MM.1S (cell line): ENCODE measurements around the gene ADGRE2.

Source experiments
- EZH2 ChIP-seq: fragments of 300-600 bp; sonication (generic); optimal IDR thresholded peaks from 2 replicates; pipeline ENCODE3; 2017; ENCODE audit warnings: low read depth, mild to moderate bottlenecking, antibody characterized with exemption, low read length, mixed read lengths
- EZH2phosphoT487 ChIP-seq: fragments of 300-600 bp; sonication (generic); IDR thresholded peaks from 2 replicates; pipeline ENCODE4 v1.6.1; 2018; ENCODE audit warnings: antibody characterized with exemption, low read length
- TF ChIP-seq, protein P1 (sequence below): fragments of 300-600 bp; sonication (generic); IDR thresholded peaks from 2 replicates; pipeline ENCODE4 v1.5.1; 2016; ENCODE audit warnings: antibody characterized with exemption, low read length, mixed read lengths

DNA sequence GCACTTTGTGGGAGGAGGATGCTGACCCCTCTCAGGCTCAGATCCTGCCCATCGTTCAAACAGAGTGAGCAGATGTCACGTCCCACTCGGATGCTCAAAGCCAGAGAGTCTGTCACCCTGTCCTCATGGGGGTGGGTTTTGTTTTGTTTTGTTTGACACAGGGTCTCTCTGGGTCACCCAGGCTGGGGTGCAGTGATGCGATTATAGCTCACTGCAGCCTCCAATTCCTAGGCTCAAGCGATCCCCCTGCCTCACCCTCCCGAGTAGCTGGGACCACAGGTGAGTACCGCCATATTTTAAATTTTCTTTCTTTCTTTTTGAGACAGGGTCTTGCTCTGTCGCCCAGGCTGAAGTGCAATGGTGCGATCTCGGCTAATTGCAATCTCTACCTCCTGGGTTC, 4.0 kb downstream of the ADGRE2 start:
- TF ChIP-seq, protein P1, sequence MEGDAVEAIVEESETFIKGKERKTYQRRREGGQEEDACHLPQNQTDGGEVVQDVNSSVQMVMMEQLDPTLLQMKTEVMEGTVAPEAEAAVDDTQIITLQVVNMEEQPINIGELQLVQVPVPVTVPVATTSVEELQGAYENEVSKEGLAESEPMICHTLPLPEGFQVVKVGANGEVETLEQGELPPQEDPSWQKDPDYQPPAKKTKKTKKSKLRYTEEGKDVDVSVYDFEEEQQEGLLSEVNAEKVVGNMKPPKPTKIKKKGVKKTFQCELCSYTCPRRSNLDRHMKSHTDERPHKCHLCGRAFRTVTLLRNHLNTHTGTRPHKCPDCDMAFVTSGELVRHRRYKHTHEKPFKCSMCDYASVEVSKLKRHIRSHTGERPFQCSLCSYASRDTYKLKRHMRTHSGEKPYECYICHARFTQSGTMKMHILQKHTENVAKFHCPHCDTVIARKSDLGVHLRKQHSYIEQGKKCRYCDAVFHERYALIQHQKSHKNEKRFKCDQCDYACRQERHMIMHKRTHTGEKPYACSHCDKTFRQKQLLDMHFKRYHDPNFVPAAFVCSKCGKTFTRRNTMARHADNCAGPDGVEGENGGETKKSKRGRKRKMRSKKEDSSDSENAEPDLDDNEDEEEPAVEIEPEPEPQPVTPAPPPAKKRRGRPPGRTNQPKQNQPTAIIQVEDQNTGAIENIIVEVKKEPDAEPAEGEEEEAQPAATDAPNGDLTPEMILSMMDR, result no peak
- TF ChIP-seq EZH2, result no peak
- no peak for TF ChIP-seq EZH2phosphoT487
